OCI-LY3 (cell line): ENCODE measurements around the gene AVPR1B.

ENCODE experiments used
- H2AFZ ChIP-seq: fragments of 200-600, 300-600 bp; shearing (Covaris generic); 2 replicates; pipeline ENCODE4 v1.6.0; 2014; ENCODE audit warnings: antibody characterized with exemption, low read depth, low read length
- H3K27ac ChIP-seq: fragments of 200-600, 300-600 bp; sonication (generic); 2 replicates; pipeline ENCODE4 v1.5.1; 2014; ENCODE audit warnings: mild to moderate bottlenecking, low read length, moderate library complexity, mixed read lengths
- H3K27me3 ChIP-seq: fragments of 200-600, 300-600 bp; sonication (generic); 2 replicates; pipeline ENCODE4 v1.6.1; 2014; ENCODE audit warnings: low read depth, low read length, mixed read lengths
- H3K36me3 ChIP-seq: fragments of 200-600, 300-600 bp; sonication (generic); replicated peaks from 2 replicates; pipeline ENCODE3; 2014; ENCODE audit warnings: low read depth, low read length, mixed read lengths
- H3K4me1 ChIP-seq: fragments of 300-600, 200-600 bp; sonication (generic); 2 replicates; pipeline ENCODE4 v1.6.1; 2014; ENCODE audit warnings: low read length, mixed read lengths
- H3K4me2 ChIP-seq: fragments of 200-600, 300-600 bp; sonication (generic); 2 replicates; pipeline ENCODE4 v1.6.1; 2014; ENCODE audit warnings: low read length, mixed read lengths
- H3K4me3 ChIP-seq: fragments of 300-600, 200-600 bp; sonication (generic); 2 replicates; pipeline ENCODE4 v1.5.1; 2014; ENCODE audit warnings: antibody characterized with exemption, mild to moderate bottlenecking, low read length, moderate library complexity
- H3K79me2 ChIP-seq: fragments of 300-600, 200-600 bp; shearing (Covaris generic); 2 replicates; pipeline ENCODE4 v1.6.1; 2014; ENCODE audit warnings: mild to moderate bottlenecking, low read length, mixed read lengths
- H3K9ac ChIP-seq: fragments of 300-600, 200-600 bp; shearing (Covaris generic); 2 replicates; pipeline ENCODE4 v1.6.0; 2014; ENCODE audit warnings: mild to moderate bottlenecking, low read length, moderate library complexity
- H3K9me3 ChIP-seq: fragments of 200-600, 300-600 bp; shearing (Covaris generic); 2 replicates; pipeline ENCODE4 v1.6.1; 2014; ENCODE audit warnings: low read length, mixed read lengths; ENCODE audit not compliant: insufficient read depth
- H4K20me1 ChIP-seq: fragments of 200-600, 300-600 bp; sonication (generic); 2 replicates; pipeline ENCODE4 v1.6.1; 2016; ENCODE audit warnings: low read length, mixed read lengths; ENCODE audit not compliant: insufficient read depth
- CTCF ChIP-seq: fragments of 200-600, 300-600 bp; sonication (generic); IDR thresholded peaks from 2 replicates; pipeline ENCODE4 v1.5.1; 2014; ENCODE audit warnings: antibody characterized with exemption, low read length, low read depth
- EZH2phosphoT487 ChIP-seq: fragments of 200-600 bp; shearing (Covaris generic); IDR thresholded peaks from 2 replicates; pipeline ENCODE4 v1.6.1; 2018; ENCODE audit warnings: antibody characterized with exemption, mixed run types, low read depth

The AVPR1B gene

GRCh38 chr1:206110820-206111219, 6.4 kb downstream of the AVPR1B start:
- TF ChIP-seq CTCF (no peak), EZH2phosphoT487 (no peak)
- H3K4me3 ChIP-seq = no peak overlapping the region
- no peaks in the 10 kb centered on the region for H3K9me3 ChIP-seq
- no peaks in the 10 kb centered on the region for H4K20me1 ChIP-seq
- peaks cover 5% of the 10 kb centered on the region for H3K79me2 ChIP-seq
- no peak overlapping the region for H3K4me2 ChIP-seq
- H3K9ac ChIP-seq = no peak overlapping the region
- H2AFZ ChIP-seq = no peak overlapping the region
- H3K27ac ChIP-seq = no peak overlapping the region
- peaks cover 26% of the 10 kb centered on the region for H3K4me1 ChIP-seq
- no peaks in the 10 kb centered on the region for H3K36me3 ChIP-seq
- H3K27me3 ChIP-seq = 0 out of 2 replicates have a peak, but pooled peaks cover 2% of the 10 kb centered on the region

GRCh38 chr1:206110161-206110560, 7.0 kb downstream of the AVPR1B start:
- no peak overlapping the region for H3K9ac ChIP-seq
- H3K27me3 ChIP-seq = 0 out of 2 replicates have a peak, but pooled peaks cover 2% of the 10 kb centered on the region
- TF ChIP-seq CTCF (no peak), EZH2phosphoT487 (no peak)
- H3K4me3 ChIP-seq = no peak overlapping the region
- H3K9me3 ChIP-seq = no peaks in the 10 kb centered on the region
- H2AFZ ChIP-seq = no peak overlapping the region
- H3K4me2 ChIP-seq = no peak overlapping the region
- H3K27ac ChIP-seq = no peak overlapping the region
- no peaks in the 10 kb centered on the region for H4K20me1 ChIP-seq
- peaks cover 26% of the 10 kb centered on the region for H3K4me1 ChIP-seq
- H3K36me3 ChIP-seq = no peaks in the 10 kb centered on the region
- peaks cover 5% of the 10 kb centered on the region for H3K79me2 ChIP-seq

- no peak overlapping the region for H3K4me2 ChIP-seq
- no peak overlapping the region for H3K4me3 ChIP-seq
- TF ChIP-seq EZH2phosphoT487 (no peak), CTCF (no peak)
- no peak overlapping the region for H3K9ac ChIP-seq
- no peak overlapping the region for H3K27ac ChIP-seq
- H3K9me3 ChIP-seq = no peaks in the 10 kb centered on the region
- no peaks in the 10 kb centered on the region for H4K20me1 ChIP-seq
- peaks cover 23% of the 10 kb centered on the region for H3K4me1 ChIP-seq
- H3K27me3 ChIP-seq = 0 out of 2 replicates have a peak, but pooled peaks cover 2% of the 10 kb centered on the region
- no peak overlapping the region for H2AFZ ChIP-seq
- peaks cover 5% of the 10 kb centered on the region for H3K79me2 ChIP-seq
- H3K36me3 ChIP-seq = no peaks in the 10 kb centered on the region
Measured at GRCh38 chr1:206109718-206110117, 7.5 kb downstream of the AVPR1B start.

- Histone ChIP-seq H3K4me2 (no peak overlapping the region), H3K27me3 (no peaks in the 10 kb centered on the region), H3K9ac (no peak overlapping the region), H3K4me3 (no peak overlapping the region), H3K9me3 (no peaks in the 10 kb centered on the region), H3K79me2 (peaks cover 5% of the 10 kb centered on the region), H3K36me3 (no peaks in the 10 kb centered on the region), H2AFZ (no peak overlapping the region), H3K27ac (no peak overlapping the region), H4K20me1 (no peaks in the 10 kb centered on the region), H3K4me1 (peaks cover 19% of the 10 kb centered on the region)
- no peak for TF ChIP-seq CTCF
- no peak for TF ChIP-seq EZH2phosphoT487
Measured at GRCh38 chr1:206108635-206109034, 8.6 kb downstream of the AVPR1B start.
